Right lobe of liver (tissue), 6 donors: ENCODE results near the gene PRKCZ. TPM values are rescaled to one million over a fixed set of nuclear protein-coding genes. Genes with fewer than 3 reads are reported as not detected.

Source experiments
- ATAC-seq, 4 donors: fragments of 200-7000 bp; cut with Tn5 transposase; one replicate each; pipeline ENCODE4 v1.9.1; 2020; ENCODE audit warnings: mild to moderate bottlenecking in 4 of 4, moderate library complexity in 4 of 4
- DNase-seq, 3 donors: peaks; one replicate each; pipeline ENCODE4 v3.0.0-alpha.2; 2020
- H3K27ac ChIP-seq, 3 donors: fragments of 200-600 bp; one replicate each; pipeline ENCODE4 v1.8.0; 2022
- H3K27me3 ChIP-seq, 2 donors: fragments of 200-600 bp; one replicate each; pipeline ENCODE4 v1.8.0; 2022
- H3K36me3 ChIP-seq, 4 donors: fragments of 200-600 bp; sonication (generic) in 1 of 4; one replicate each; pipeline versions ENCODE4 v1.5.1 to v1.8.0; 2017 to 2022; ENCODE audit warnings: control low read depth in 1 of 4
- H3K4me1 ChIP-seq, 4 donors: fragments of 200-600 bp; sonication (generic) in 1 of 4; one replicate each; pipeline versions ENCODE4 v1.5.1 to v1.8.0; 2017 to 2022; ENCODE audit warnings: control low read depth in 1 of 4
- H3K4me3 ChIP-seq, 3 donors: fragments of 200-600 bp; one replicate each; pipeline ENCODE4 v1.8.0; 2022
- H3K9me3 ChIP-seq, 4 donors: fragments of 200-600 bp; sonication (generic) in 1 of 4; one replicate each; pipeline versions ENCODE4 v1.5.1 to v1.8.0; 2017 to 2022; ENCODE audit warnings: control low read depth in 1 of 4
- POLR2A ChIP-seq: fragments of 450-650 bp; IDR thresholded peaks from one replicate; pipeline ENCODE4 v1.6.1; 2017; ENCODE audit warnings: antibody characterized with exemption, mild to moderate bottlenecking
- WGBS: methylation state at CpG from one replicate; pipeline ENCODE4 v1.1.6; 2018; ENCODE audit warnings: low coverage, low lambda C conversion rate; ENCODE audit not compliant: insufficient coverage; ENCODE audit errors: missing lambda C conversion rate; 5-methylcytosine and 5-hydroxymethylcytosine counted together
- intact Hi-C, 2 donors: fragments of 100-400 bp; cut with DNase I; formaldehyde crosslinking; loops; one replicate each; pipeline versions ENCODE4 v1.11.2 to v1.14.1; 2022
- total RNA-seq, 6 experiments: library from RNA; depleted of rRNA in 2 of 6; stranded (reverse); fragments of >200 nt in 2 of 6; fragmentation: NEBNext Ultra II Directional in 3 of 6; extraction: Animal tissue kit (Norgen Biotek cat#: 25700) in 3 of 6; gene quantifications; one replicate each; pipeline versions ENCODE4 v1.1.0 to v1.2.4, GENCODE V29; 2016 to 2023
- TF ChIP-seq, protein P1 (sequence below), 4 donors: fragments of 200-600 bp in 3 of 4; fragments of 450-650 bp in 1 of 4; IDR thresholded peaks; one replicate each; pipeline versions ENCODE4 v1.5.1 to v1.8.0; 2016 to 2022; ENCODE audit warnings: antibody characterized with exemption in 4 of 4, mild to moderate bottlenecking in 2 of 4
- donor health status: DM: no; HTN: yes; CAD: no.
- donor health status: DM: no; HTN: no; CAD: no.
- donor health status: DM: no; HTN: no; CAD: no.
- donor health status: DM: no; HTN: yes; CAD: no.
- donor health status: DM: no; HTN: yes; CAD: no.

Gene PRKCZ
- total RNA-seq, 6 experiments from 2014 or later: 10.3 to 20.1 (median 15.8) TPM

DNA sequence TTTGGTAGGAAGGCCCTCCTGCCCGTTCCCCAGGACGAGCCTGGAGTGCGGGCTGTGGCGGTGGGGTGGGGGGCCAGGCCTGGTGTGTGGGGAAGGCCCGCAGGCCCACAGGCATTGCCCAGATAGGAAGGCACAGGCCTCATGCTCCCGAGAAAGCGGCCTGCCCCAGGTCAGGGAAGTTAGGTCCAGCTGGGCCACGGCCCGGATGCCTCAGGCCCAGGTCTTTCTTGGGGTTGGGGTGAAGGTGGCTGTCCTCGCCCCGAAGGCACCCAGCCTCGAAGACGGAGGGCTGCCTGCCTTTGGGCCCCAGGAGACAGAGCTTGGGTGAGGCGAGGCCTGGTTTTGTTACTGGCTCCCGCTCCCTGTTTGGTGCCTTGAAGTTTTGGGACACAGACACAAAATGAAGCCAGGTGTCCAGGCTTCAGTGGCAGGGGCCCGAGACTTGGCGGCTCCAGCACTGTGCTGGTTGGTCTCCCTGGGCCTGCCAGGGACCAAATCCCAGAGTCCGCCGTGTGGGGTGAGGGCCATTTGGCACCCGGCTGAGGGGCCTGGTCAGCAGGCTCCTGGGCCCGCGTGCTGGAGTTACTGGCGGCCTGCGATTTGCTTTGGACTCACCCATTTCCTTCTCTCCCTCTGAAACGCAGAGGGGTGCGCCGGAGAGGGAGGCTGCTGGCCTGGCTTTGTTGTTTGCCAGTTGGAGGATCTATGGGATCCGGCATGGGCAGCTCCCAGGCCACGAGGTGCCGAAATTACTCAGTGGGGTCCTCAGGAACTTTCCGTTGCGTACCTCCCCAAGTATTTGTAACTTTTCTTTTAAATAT is 179.9 kb downstream of the PRKCZ start:
- 9% methylated on average over 7 of the region's 32 CpGs for WGBS
- H3K9me3 ChIP-seq: no peaks in the 10 kb centered on the region
- peak overlapping the region; percentile 59 to 77 (median 67) for H3K4me3 ChIP-seq
- ATAC-seq: peak; percentile 1 to 20 (median 10)
- TF ChIP-seq, protein P1, sequence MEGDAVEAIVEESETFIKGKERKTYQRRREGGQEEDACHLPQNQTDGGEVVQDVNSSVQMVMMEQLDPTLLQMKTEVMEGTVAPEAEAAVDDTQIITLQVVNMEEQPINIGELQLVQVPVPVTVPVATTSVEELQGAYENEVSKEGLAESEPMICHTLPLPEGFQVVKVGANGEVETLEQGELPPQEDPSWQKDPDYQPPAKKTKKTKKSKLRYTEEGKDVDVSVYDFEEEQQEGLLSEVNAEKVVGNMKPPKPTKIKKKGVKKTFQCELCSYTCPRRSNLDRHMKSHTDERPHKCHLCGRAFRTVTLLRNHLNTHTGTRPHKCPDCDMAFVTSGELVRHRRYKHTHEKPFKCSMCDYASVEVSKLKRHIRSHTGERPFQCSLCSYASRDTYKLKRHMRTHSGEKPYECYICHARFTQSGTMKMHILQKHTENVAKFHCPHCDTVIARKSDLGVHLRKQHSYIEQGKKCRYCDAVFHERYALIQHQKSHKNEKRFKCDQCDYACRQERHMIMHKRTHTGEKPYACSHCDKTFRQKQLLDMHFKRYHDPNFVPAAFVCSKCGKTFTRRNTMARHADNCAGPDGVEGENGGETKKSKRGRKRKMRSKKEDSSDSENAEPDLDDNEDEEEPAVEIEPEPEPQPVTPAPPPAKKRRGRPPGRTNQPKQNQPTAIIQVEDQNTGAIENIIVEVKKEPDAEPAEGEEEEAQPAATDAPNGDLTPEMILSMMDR (IDR thresholded peaks at IDR 0.05): no peak
- TF ChIP-seq POLR2A: no peak
- intact Hi-C loops: loop anchor here in 1 of 2 donors (5.0 to 10.0 kb wide), 2 partner anchors 33 to 75 kb away; no protein-coding TSS in a partner anchor
- no peaks in the 10 kb centered on the region for H3K36me3 ChIP-seq
- DNase-seq: peak; percentile 64 to 89 (median 85)
- H3K27me3 ChIP-seq: no peaks in the 10 kb centered on the region
- peak overlapping the region; percentile 56 to 93 (median 73) for H3K27ac ChIP-seq
- peaks cover 0 to 52% (median 24%) of the 10 kb centered on the region in 4 donors for H3K4me1 ChIP-seq

DNA sequence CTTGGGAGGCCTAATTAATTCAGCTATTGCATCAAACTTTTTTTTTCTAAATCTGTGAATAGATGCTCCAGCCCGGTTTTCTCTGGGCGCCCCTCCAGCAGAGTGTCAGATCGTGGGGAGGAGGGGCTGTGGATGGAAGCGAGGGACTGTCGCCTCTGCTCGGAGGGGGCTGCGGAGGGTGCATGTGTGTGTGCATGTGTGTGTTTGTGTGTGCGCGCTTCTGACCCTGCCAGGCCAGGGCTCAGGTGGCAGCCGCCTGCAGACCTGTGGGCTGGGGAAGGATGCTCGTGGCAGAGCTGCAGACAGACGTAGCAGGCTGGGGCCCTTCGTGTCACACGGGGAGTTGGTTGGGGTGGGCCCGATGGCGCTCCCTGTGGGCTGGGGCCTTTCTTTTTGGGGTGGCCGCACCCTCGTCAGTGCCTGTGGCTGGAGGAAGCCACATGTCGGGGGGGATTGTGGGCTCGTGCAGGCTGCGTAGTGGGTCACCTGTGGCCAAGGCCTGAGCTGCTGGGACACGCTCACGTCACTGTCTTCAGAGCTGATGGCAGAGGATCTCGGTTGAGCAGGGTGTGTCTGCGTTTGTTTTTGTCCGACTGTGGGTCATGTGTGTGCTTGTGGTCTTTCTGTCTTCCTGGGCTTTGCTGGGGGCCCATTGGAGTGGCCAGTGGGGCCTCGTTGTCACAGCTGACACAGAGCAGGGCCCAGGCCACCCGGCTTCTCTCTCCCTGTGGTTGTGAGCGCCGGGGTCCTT is 180.7 kb downstream of the PRKCZ start:
- Histone ChIP-seq H3K27ac (peak overlapping the region; percentile 68 to 93 (median 73)), H3K36me3 (no peaks in the 10 kb centered on the region), H3K4me3 (peak overlapping the region; percentile 59 to 77 (median 67)), H3K4me1 (peaks cover 0 to 60% (median 31%) of the 10 kb centered on the region in 4 donors), H3K9me3 (no peaks in the 10 kb centered on the region), H3K27me3 (no peaks in the 10 kb centered on the region)
- intact Hi-C loops: loop anchor here in 1 of 2 donors (5.0 to 10.0 kb wide), 2 partner anchors 34 to 74 kb away; no protein-coding TSS in a partner anchor
- ATAC-seq (no peak), DNase-seq (no peak)
- 19% methylated on average over 9 of the region's 30 CpGs for WGBS
- TF ChIP-seq, protein P1 (IDR thresholded peaks at IDR 0.05): no peak
- TF ChIP-seq POLR2A: no peak

DNA sequence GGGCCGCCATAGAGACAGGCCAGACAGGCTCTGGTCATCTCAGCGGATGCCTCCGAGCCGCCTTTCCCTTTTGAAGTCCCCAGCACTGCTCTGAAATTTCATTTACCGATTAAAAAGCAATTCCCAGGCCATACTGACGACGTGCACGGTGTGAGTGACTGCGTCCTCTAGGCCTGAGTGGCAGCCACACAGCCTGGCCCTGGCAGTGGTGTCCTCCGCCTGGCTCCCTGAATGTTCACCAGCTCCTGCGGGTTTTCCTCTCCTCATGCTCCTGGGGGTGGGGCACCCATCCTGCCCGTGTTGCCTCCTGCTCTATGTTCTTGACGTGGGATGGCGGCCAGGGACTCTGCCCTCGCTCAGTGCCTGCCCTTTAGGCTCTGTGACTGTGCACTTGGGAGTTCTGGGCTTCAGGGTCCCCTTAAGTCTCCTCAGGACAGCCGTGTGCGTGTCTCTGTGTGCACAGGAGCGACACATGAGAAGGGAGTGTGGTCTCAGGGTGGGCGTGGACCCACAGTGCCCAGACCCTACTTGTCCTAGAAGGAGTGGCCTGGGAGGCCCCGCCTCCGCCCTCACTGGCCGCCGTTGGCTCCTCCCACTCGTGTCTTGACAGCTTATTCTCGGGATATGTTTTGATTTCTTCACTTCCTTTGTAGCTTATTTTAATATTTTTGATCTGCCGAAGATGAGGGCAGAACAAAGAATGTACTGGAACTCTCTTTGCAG is 181.5 kb downstream of the PRKCZ start:
- H3K27ac ChIP-seq: peak overlapping the region; percentile 68 to 93 (median 73)
- no peaks in the 10 kb centered on the region for H3K9me3 ChIP-seq
- DNase-seq: peak; percentile 84 to 91 (median 91)
- ATAC-seq: peak; percentile 33 to 53 (median 42)
- H3K4me3 ChIP-seq: peak overlapping the region; percentile 59 to 77 (median 67)
- no peaks in the 10 kb centered on the region for H3K27me3 ChIP-seq
- intact Hi-C loops: loop anchor here in 1 of 2 donors (5.0 to 10.0 kb wide), 2 partner anchors 34 to 73 kb away; no protein-coding TSS in a partner anchor
- H3K4me1 ChIP-seq: peaks cover 0 to 65% (median 34%) of the 10 kb centered on the region in 4 donors
- H3K36me3 ChIP-seq: no peaks in the 10 kb centered on the region
- 0% methylated on average over 7 of the region's 26 CpGs for WGBS
- TF ChIP-seq, protein P1 (IDR thresholded peaks at IDR 0.05): no peak
- TF ChIP-seq POLR2A: peak; percentile 46
